GM23248 (cell line): ENCODE data around the gene P4HA2. TPM values are rescaled to one million over a fixed set of nuclear protein-coding genes. Genes with fewer than 3 reads are reported as not detected.
A peak's percentile ranks its signal among the peaks of the same experiment; 100 is the strongest.

Experiments
- DNase-seq: peaks from one replicate; pipeline ENCODE4 v3.0.0-alpha.2; 2015
- H2AFZ ChIP-seq: fragments of 200-600 bp; sonication (generic); 2 replicates; pipeline ENCODE4 v1.6.1; 2016; ENCODE audit warnings: antibody characterized with exemption
- H3F3A ChIP-seq: fragments of 200-600 bp; sonication (generic); 2 replicates; pipeline ENCODE4 v1.6.1; 2016; ENCODE audit warnings: mild to moderate bottlenecking, antibody characterized with exemption, mixed run types; ENCODE audit not compliant: insufficient read depth
- H3K27ac ChIP-seq: fragments of 200-600 bp; sonication (generic); 2 replicates; pipeline ENCODE4 v1.5.1; 2016; ENCODE audit warnings: mild to moderate bottlenecking
- H3K27me3 ChIP-seq: fragments of 200-600 bp; sonication (generic); replicated peaks from 2 replicates; pipeline ENCODE4 v1.6.1; 2016; ENCODE audit warnings: mild to moderate bottlenecking; ENCODE audit not compliant: insufficient read depth
- H3K36me3 ChIP-seq: fragments of 200-600 bp; sonication (generic); 2 replicates; pipeline ENCODE4 v1.6.1; 2016; ENCODE audit warnings: low read depth, mild to moderate bottlenecking
- H3K4me1 ChIP-seq: fragments of 200-600 bp; sonication (generic); 2 replicates; pipeline ENCODE4 v1.6.1; 2016; ENCODE audit warnings: mild to moderate bottlenecking; ENCODE audit not compliant: insufficient read depth
- H3K4me2 ChIP-seq: fragments of 200-600 bp; sonication (generic); one replicate; pipeline ENCODE4 v1.6.1; 2016; ENCODE audit warnings: mild to moderate bottlenecking; ENCODE audit not compliant: unreplicated experiment
- H3K4me3 ChIP-seq: fragments of 200-600 bp; sonication (generic); 2 replicates; pipeline ENCODE4 v1.5.1; 2016; ENCODE audit warnings: mild to moderate bottlenecking
- H3K79me2 ChIP-seq: fragments of 200-600 bp; sonication (generic); 2 replicates; pipeline ENCODE4 v1.6.1; 2016; ENCODE audit warnings: mild to moderate bottlenecking; ENCODE audit not compliant: insufficient read depth
- H3K9ac ChIP-seq: fragments of 200-600 bp; sonication (generic); 2 replicates; pipeline ENCODE4 v1.6.1; 2016; ENCODE audit warnings: mild to moderate bottlenecking
- H3K9me2 ChIP-seq: fragments of 200-600 bp; sonication (generic); 2 replicates; pipeline ENCODE4 v1.6.1; 2016; ENCODE audit warnings: mixed run types, mild to moderate bottlenecking, moderate library complexity; ENCODE audit not compliant: insufficient read depth
- H3K9me3 ChIP-seq: fragments of 200-600 bp; sonication (generic); one replicate; pipeline ENCODE4 v1.6.1; 2017; ENCODE audit warnings: low read depth
- H4K20me1 ChIP-seq: fragments of 200-600 bp; sonication (generic); 2 replicates; pipeline ENCODE4 v1.6.0; 2016; ENCODE audit not compliant: insufficient read depth
- EZH2 ChIP-seq: fragments of 200-600 bp; sonication (generic); IDR thresholded peaks from 2 replicates; pipeline ENCODE4 v1.6.1; 2018; ENCODE audit warnings: antibody characterized with exemption, mild to moderate bottlenecking; ENCODE audit not compliant: insufficient read depth, poor library complexity, severe bottlenecking
- EZH2phosphoT487 ChIP-seq: fragments of 200-600 bp; sonication (generic); IDR thresholded peaks from 2 replicates; pipeline ENCODE4 v1.6.1; 2018; ENCODE audit warnings: antibody characterized with exemption, moderate library complexity, mild to moderate bottlenecking, low read depth; ENCODE audit not compliant: insufficient read depth
- WGBS, 2 experiments: methylation state at CpG; one replicate each; pipeline ENCODE4 v1.1.6; 2015 to 2017; ENCODE audit warnings: low lambda C conversion rate in 2 of 2, low coverage in 1 of 2; ENCODE audit errors: missing lambda C conversion rate in 2 of 2; 5-methylcytosine and 5-hydroxymethylcytosine counted together
- in situ Hi-C: fragments of 300-500 bp; cut with MboI; formaldehyde crosslinking; loops from 2 replicates; pipeline ENCODE4 v1.15.0; 2020
- polyA plus RNA-seq: library from polyadenylated mRNA; unstranded; fragments of >200 nt; fragmentation: Nextera tagmentation; extraction: Ambion mirVana; gene quantifications from 2 replicates; pipeline ENCODE4 v1.2.1, GENCODE V29; 2016
- total RNA-seq: library from RNA; depleted of rRNA; stranded (reverse); fragments of >200 nt; shearing (Covaris generic); gene quantifications from 2 replicates; pipeline ENCODE4 v1.2.3, GENCODE V29; 2014

The P4HA2 gene
- total and polyA plus RNA-seq, 2 experiments from 2014 or later, result 337 to 353 TPM

- 71 to 74% methylated on average over 20 of the region's 20 CpGs for WGBS, 2 experiments
- no peaks in the 10 kb centered on the region for H3K36me3 ChIP-seq
- no peak overlapping the region for H2AFZ ChIP-seq
- no peaks in the 10 kb centered on the region for H3K79me2 ChIP-seq
- no peaks in the 10 kb centered on the region for H3K27me3 ChIP-seq
- H3K27ac ChIP-seq, result no peak overlapping the region
- peaks cover 5% of the 10 kb centered on the region; the same call in 1 of the 2 replicates for H3K4me1 ChIP-seq
- H3K4me3 ChIP-seq, result no peak overlapping the region
- H3K4me2 ChIP-seq, result no peak overlapping the region
- H3K9me3 ChIP-seq, result no peaks in the 10 kb centered on the region
- DNase-seq, result no peak
- no peak overlapping the region for H3K9ac ChIP-seq
- H3F3A ChIP-seq, result 0 out of 2 replicates have a peak, but pooled peaks cover 9% of the 10 kb centered on the region
- no peak for TF ChIP-seq EZH2phosphoT487
- TF ChIP-seq EZH2, result no peak
- in situ Hi-C loops, result no loop called here
- H4K20me1 ChIP-seq, result no peaks in the 10 kb centered on the region
- H3K9me2 ChIP-seq, result no peaks in the 10 kb centered on the region
Measured at GRCh38 chr5:132181011-132181629, 46.5 kb downstream of the P4HA2 start.

- 7 to 8% methylated on average over 8 of the region's 8 CpGs for WGBS, 2 experiments
- Histone ChIP-seq H3K9me3 (no peaks in the 10 kb centered on the region), H3K27me3 (no peaks in the 10 kb centered on the region), H3K79me2 (no peaks in the 10 kb centered on the region), H3K27ac (no peak overlapping the region), H2AFZ (peak overlapping the region; percentile 58), H3K4me1 (peaks cover 5% of the 10 kb centered on the region; the same call in 1 of the 2 replicates), H3K4me3 (no peak overlapping the region), H4K20me1 (no peaks in the 10 kb centered on the region), H3K36me3 (no peaks in the 10 kb centered on the region), H3F3A (0 out of 2 replicates have a peak, but pooled peaks cover 9% of the 10 kb centered on the region), H3K9ac (no peak overlapping the region), H3K4me2 (peak overlapping the region; percentile 26), H3K9me2 (no peaks in the 10 kb centered on the region)
- in situ Hi-C loops, result no loop called here
- no peak for TF ChIP-seq EZH2phosphoT487
- TF ChIP-seq EZH2, result no peak
- peak; percentile 87 for DNase-seq
Measured at GRCh38 chr5:132180134-132180745, 47.4 kb downstream of the P4HA2 start.

GRCh38 chr5:132179405-132179804 is 48.2 kb downstream of the P4HA2 start:
- H4K20me1 ChIP-seq, result no peaks in the 10 kb centered on the region
- H3K9me3 ChIP-seq, result no peaks in the 10 kb centered on the region
- H3K9ac ChIP-seq, result no peak overlapping the region
- H3K9me2 ChIP-seq, result no peaks in the 10 kb centered on the region
- H3K36me3 ChIP-seq, result no peaks in the 10 kb centered on the region
- H2AFZ ChIP-seq, result 0 out of 2 replicates have a peak overlapping the region, but pooled peaks have one; percentile 58
- H3K4me1 ChIP-seq, result peaks cover 5% of the 10 kb centered on the region; the same call in 1 of the 2 replicates
- no peak overlapping the region for H3K4me2 ChIP-seq
- DNase-seq, result no peak
- H3F3A ChIP-seq, result 0 out of 2 replicates have a peak, but pooled peaks cover 9% of the 10 kb centered on the region
- H3K27ac ChIP-seq, result no peak overlapping the region
- in situ Hi-C loops, result no loop called here
- TF ChIP-seq EZH2phosphoT487, result no peak
- no peak for TF ChIP-seq EZH2
- H3K27me3 ChIP-seq, result no peaks in the 10 kb centered on the region
- no peaks in the 10 kb centered on the region for H3K79me2 ChIP-seq
- H3K4me3 ChIP-seq, result no peak overlapping the region
- 59 to 65% methylated on average over 3 of the region's 3 CpGs for WGBS, 2 experiments

GRCh38 chr5:132177691-132178149 is 49.9 kb downstream of the P4HA2 start:
- peaks cover 5% of the 10 kb centered on the region; the same call in 1 of the 2 replicates for H3K4me1 ChIP-seq
- H3K9ac ChIP-seq, result no peak overlapping the region
- no peaks in the 10 kb centered on the region for H3K79me2 ChIP-seq
- WGBS, 2 experiments, result 89 to 94% methylated on average over 6 of the region's 6 CpGs
- H3K4me2 ChIP-seq, result no peak overlapping the region
- DNase-seq, result no peak
- H3K27ac ChIP-seq, result no peak overlapping the region
- no peaks in the 10 kb centered on the region for H3K27me3 ChIP-seq
- no peaks in the 10 kb centered on the region for H4K20me1 ChIP-seq
- in situ Hi-C loops, result no loop called here
- H3F3A ChIP-seq, result 0 out of 2 replicates have a peak, but pooled peaks cover 4% of the 10 kb centered on the region
- no peaks in the 10 kb centered on the region for H3K9me2 ChIP-seq
- no peaks in the 10 kb centered on the region for H3K9me3 ChIP-seq
- no peak overlapping the region for H2AFZ ChIP-seq
- TF ChIP-seq EZH2phosphoT487 (no peak), EZH2 (no peak)
- no peak overlapping the region for H3K4me3 ChIP-seq
- H3K36me3 ChIP-seq, result no peaks in the 10 kb centered on the region
